IMR-90 (cell line): Measurements from ENCODE around the gene CHST8. TPM values are rescaled to one million over a fixed set of nuclear protein-coding genes. Genes with fewer than 3 reads are reported as not detected.

Experiments
- ATAC-seq: fragments of 200-7000 bp; cut with Tn5 transposase; 2 replicates; pipeline ENCODE4 v1.9.1; 2020; ENCODE audit warnings: low read depth, mild to moderate bottlenecking, moderate library complexity
- BruUV-seq: library from RNA; stranded (reverse); fragments of 400-500 nt; replicated peaks from 2 replicates; lab custom pipeline; 2021; lab: Mats Ljungman, UMichigan
- CTCF ChIA-PET: fragments of 300-600 bp; formaldehyde crosslinking; extraction: SDS; loops from one replicate; lab custom pipeline; 2021; ENCODE audit warnings: antibody characterized with exemption; lab: Yijun Ruan, JAX
- POLR2A ChIA-PET: fragments of 300-600 bp; sonication (Branson Sonifier 250); formaldehyde crosslinking; loops from one replicate; lab custom pipeline; 2022; ENCODE audit warnings: antibody characterized with exemption; ENCODE audit not compliant: unreplicated experiment; lab: Charles Lee
- DNase-seq: peaks from one replicate; pipeline ENCODE4 v3.0.0; 2013
- H2AFZ ChIP-seq: replicated peaks from 2 replicates; pipeline ENCODE3; 2013; ENCODE audit warnings: low read length, mild to moderate bottlenecking; ENCODE audit not compliant: poor library complexity
- H2AK5ac ChIP-seq: 2 replicates; pipeline ENCODE4 v1.6.1; 2013; ENCODE audit warnings: low read depth, low read length, inconsistent platforms
- H2AK9ac ChIP-seq: replicated peaks from 2 replicates; pipeline ENCODE3; 2013; ENCODE audit warnings: mild to moderate bottlenecking, low read depth, low read length, moderate library complexity; ENCODE audit not compliant: poor library complexity
- H2BK120ac ChIP-seq: 2 replicates; pipeline ENCODE4 v1.6.1; 2013; ENCODE audit warnings: low read depth, low read length, inconsistent platforms
- H2BK15ac ChIP-seq: 3 replicates; pipeline ENCODE4 v1.6.1; 2013; ENCODE audit warnings: low read depth, low read length, inconsistent platforms
- H2BK20ac ChIP-seq: 2 replicates; pipeline ENCODE4 v1.6.1; 2013; ENCODE audit warnings: low read depth, mild to moderate bottlenecking, inconsistent platforms, low read length, moderate library complexity
- H2BK5ac ChIP-seq: 2 replicates; pipeline ENCODE4 v1.6.1; 2013; ENCODE audit warnings: mild to moderate bottlenecking, low read depth, low read length, inconsistent platforms; ENCODE audit not compliant: poor library complexity, severe bottlenecking
- H3K14ac ChIP-seq: replicated peaks from 2 replicates; pipeline ENCODE4 v1.6.1; 2013; ENCODE audit warnings: low read depth, low read length, inconsistent platforms
- H3K18ac ChIP-seq: 2 replicates; pipeline ENCODE4 v1.6.1; 2013; ENCODE audit warnings: low read depth, low read length, control low read depth
- H3K23ac ChIP-seq: 2 replicates; pipeline ENCODE4 v1.6.1; 2013; ENCODE audit warnings: low read depth, low read length, inconsistent platforms
- H3K27ac ChIP-seq: 2 replicates; pipeline ENCODE4 v1.5.1; 2013; ENCODE audit warnings: mild to moderate bottlenecking, control low read depth, low read length; ENCODE audit not compliant: insufficient read depth
- H3K27me3 ChIP-seq: 2 replicates; pipeline ENCODE4 v1.6.1; 2013; ENCODE audit warnings: low read length; ENCODE audit not compliant: control insufficient read depth, insufficient read depth
- H3K36me3 ChIP-seq: 2 replicates; pipeline ENCODE4 v1.6.1; 2013; ENCODE audit warnings: low read length, mixed read lengths; ENCODE audit not compliant: control insufficient read depth, insufficient read depth
- H3K4ac ChIP-seq: 2 replicates; pipeline ENCODE4 v1.6.1; 2013; ENCODE audit warnings: low read depth, low read length, inconsistent platforms
- H3K4me1 ChIP-seq: 2 replicates; pipeline ENCODE4 v1.6.1; 2013; ENCODE audit warnings: low read length, mixed read lengths; ENCODE audit not compliant: control insufficient read depth, insufficient read depth
- H3K4me2 ChIP-seq: 2 replicates; pipeline ENCODE4 v1.6.1; 2013; ENCODE audit warnings: low read depth, mild to moderate bottlenecking, control low read depth, low read length, moderate library complexity
- H3K4me3 ChIP-seq: 2 replicates; pipeline ENCODE4 v1.5.1; 2013; ENCODE audit warnings: low read depth, mild to moderate bottlenecking, control low read depth, low read length, moderate library complexity; ENCODE audit not compliant: insufficient read depth
- H3K56ac ChIP-seq: 2 replicates; pipeline ENCODE4 v1.6.1; 2013; ENCODE audit warnings: low read length, inconsistent platforms; ENCODE audit not compliant: insufficient read depth; ENCODE audit errors: extremely low read depth
- H3K79me1 ChIP-seq, 2 experiments: 2 replicates each; pipeline ENCODE4 v1.6.1; 2013; ENCODE audit warnings: low read length in 2 of 2, inconsistent platforms in 1 of 2, low read depth in 1 of 2
- H3K9ac ChIP-seq: 2 replicates; pipeline ENCODE4 v1.6.1; 2013; ENCODE audit warnings: low read depth, low read length, control low read depth
- H3K9me1 ChIP-seq: 2 replicates; pipeline ENCODE4 v1.6.1; 2013; ENCODE audit warnings: low read length, inconsistent platforms; ENCODE audit not compliant: insufficient read depth
- H3K9me3 ChIP-seq: 2 replicates; pipeline ENCODE4 v1.6.1; 2013; ENCODE audit warnings: low read length; ENCODE audit not compliant: control insufficient read depth, insufficient read depth
- H4K20me1 ChIP-seq: 2 replicates; pipeline ENCODE4 v1.6.1; 2013; ENCODE audit warnings: low read length, inconsistent platforms; ENCODE audit not compliant: insufficient read depth
- H4K5ac ChIP-seq: 2 replicates; pipeline ENCODE4 v1.6.1; 2013; ENCODE audit warnings: mild to moderate bottlenecking, low read depth, low read length, control low read depth
- H4K8ac ChIP-seq, 2 experiments: 2 replicates each; pipeline ENCODE4 v1.6.1; 2013; ENCODE audit warnings: low read depth in 2 of 2, low read length in 2 of 2, control low read depth in 1 of 2, inconsistent platforms in 1 of 2
- H4K91ac ChIP-seq: 2 replicates; pipeline ENCODE4 v1.6.1; 2013; ENCODE audit warnings: low read depth, low read length, inconsistent platforms; ENCODE audit not compliant: insufficient read depth
- MAFK ChIP-seq: IDR thresholded peaks from 2 replicates; pipeline ENCODE4 v1.6.1; 2012; ENCODE audit warnings: low read depth, low read length, improper control_type of control experiment
- POLR2A ChIP-seq: IDR thresholded peaks from 2 replicates; pipeline ENCODE4 v1.6.1; 2012; ENCODE audit warnings: mild to moderate bottlenecking, low read depth, low read length
- WGBS, 2 experiments: methylation state at CpG; one replicate each; pipeline versions ENCODE4 v1.1.5 to v1.1.7; 2013; ENCODE audit warnings: missing lambda C conversion rate in 2 of 2; ENCODE audit not compliant: insufficient read length in 1 of 2; ENCODE audit errors: extremely low coverage in 2 of 2; 5-methylcytosine and 5-hydroxymethylcytosine counted together
- dilution Hi-C: fragments of 300-500 bp; cut with HindIII; formaldehyde crosslinking; loops from one replicate; pipeline ENCODE4 v1.14.3; 2018; ENCODE audit warnings: low sequenced_read_pairs; ENCODE audit not compliant: unreplicated experiment
- in situ Hi-C: fragments of 300-500 bp; cut with MboI; formaldehyde crosslinking; loops from 3 replicates; pipeline ENCODE4 v1.14.3; 2019; ENCODE audit warnings: low sequenced_read_pairs, inconsistent platforms, mixed read lengths
- intact Hi-C: fragments of 100-400 bp; cut with micrococcal nuclease; formaldehyde crosslinking; loops from 2 replicates; pipeline ENCODE4 v1.10.0; 2022
- polyA plus RNA-seq, 3 experiments: library from polyadenylated mRNA; depleted of rRNA; stranded (reverse); fragments of >200 nt; gene quantifications; 2 replicates each; pipeline ENCODE4 v1.2.3, GENCODE V29; 2012; ENCODE audit warnings: low replicate concordance in 1 of 3
- total RNA-seq: library from RNA; depleted of rRNA; stranded (reverse); fragments of >200 nt; gene quantifications from 2 replicates; pipeline ENCODE4 v1.2.3, GENCODE V29; 2012
- TF ChIP-seq, protein P1 (sequence below): conservative IDR thresholded peaks from 2 replicates; pipeline ENCODE4 v1.5.1; 2012; ENCODE audit warnings: mild to moderate bottlenecking, low read depth, low read length, improper control_type of control experiment

CHST8 gene
- total and polyA plus RNA-seq, 2 of the 4 experiments (the other 2 are of a cell fraction), result not detected

DNA sequence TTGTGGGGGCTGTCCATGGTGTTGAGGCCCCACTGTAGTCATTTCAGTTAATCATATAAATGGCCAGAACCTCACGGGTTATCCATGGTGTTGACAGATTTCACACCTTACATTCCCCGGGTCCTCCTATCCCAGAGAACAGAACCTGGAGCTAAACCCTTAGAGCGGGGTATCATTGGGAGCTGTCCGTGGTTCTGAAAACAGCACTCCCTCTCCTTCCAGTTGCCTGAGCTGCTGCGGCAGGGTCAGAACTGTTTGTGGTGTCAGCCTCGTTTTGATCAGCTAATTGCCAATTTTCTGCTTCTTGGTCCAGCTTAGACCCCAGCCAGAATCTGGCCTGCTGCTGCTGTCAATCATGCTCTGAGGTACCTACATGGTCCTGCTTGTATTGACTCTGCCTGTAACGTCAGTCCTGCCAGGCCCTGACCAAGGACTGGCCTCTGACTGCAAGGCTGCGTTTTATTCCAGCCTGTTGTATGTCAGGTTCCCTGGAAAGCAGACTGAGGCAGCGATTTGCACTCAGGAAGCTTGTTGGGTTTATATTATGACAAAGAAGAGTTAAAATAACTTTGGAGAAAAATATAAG, 119.2 kb downstream of the CHST8 start:
- dilution Hi-C loops (no loop called here), intact Hi-C loops (no loop called here), in situ Hi-C loops (no loop called here)
- Histone ChIP-seq H3K9me1 (no peaks in the 10 kb centered on the region), H3K4me1 (no peaks in the 10 kb centered on the region), H3K56ac (no peak overlapping the region), H3K9me3 (no peaks in the 10 kb centered on the region), H3K4ac (no peak overlapping the region), H3K4me3 (no peak overlapping the region), H4K5ac (no peak overlapping the region), H2BK15ac (no peak overlapping the region), H2AK5ac (no peak overlapping the region), H3K9ac (no peak overlapping the region), H2BK120ac (no peak overlapping the region), H4K91ac (no peak overlapping the region), H2AFZ (no peak overlapping the region), H3K18ac (no peak overlapping the region), H3K27me3 (no peaks in the 10 kb centered on the region), H4K8ac (no peak overlapping the region), H2AK9ac (no peak overlapping the region), H3K36me3 (no peaks in the 10 kb centered on the region), H2BK5ac (no peak overlapping the region), H3K14ac (no peak overlapping the region), H3K27ac (no peak overlapping the region), H3K79me1 (no peaks in the 10 kb centered on the region), H3K23ac (no peak overlapping the region), H2BK20ac (no peak overlapping the region), H3K4me2 (no peak overlapping the region), H4K20me1 (no peaks in the 10 kb centered on the region)
- ChIA-PET POLR2A (no interaction called here), CTCF (no interaction called here)
- no TSS peak for BruUV-seq
- DNase-seq (peak; percentile 38), ATAC-seq (peak; percentile 67; the same call in 1 of the 2 replicates)
- WGBS, 2 experiments, result 41% methylated on average over 3 of the region's 9 CpGs; no CpG with 5 or more reads in 1 of the 2 experiments
- TF ChIP-seq POLR2A (no peak), MAFK (no peak)
- TF ChIP-seq, protein P1, sequence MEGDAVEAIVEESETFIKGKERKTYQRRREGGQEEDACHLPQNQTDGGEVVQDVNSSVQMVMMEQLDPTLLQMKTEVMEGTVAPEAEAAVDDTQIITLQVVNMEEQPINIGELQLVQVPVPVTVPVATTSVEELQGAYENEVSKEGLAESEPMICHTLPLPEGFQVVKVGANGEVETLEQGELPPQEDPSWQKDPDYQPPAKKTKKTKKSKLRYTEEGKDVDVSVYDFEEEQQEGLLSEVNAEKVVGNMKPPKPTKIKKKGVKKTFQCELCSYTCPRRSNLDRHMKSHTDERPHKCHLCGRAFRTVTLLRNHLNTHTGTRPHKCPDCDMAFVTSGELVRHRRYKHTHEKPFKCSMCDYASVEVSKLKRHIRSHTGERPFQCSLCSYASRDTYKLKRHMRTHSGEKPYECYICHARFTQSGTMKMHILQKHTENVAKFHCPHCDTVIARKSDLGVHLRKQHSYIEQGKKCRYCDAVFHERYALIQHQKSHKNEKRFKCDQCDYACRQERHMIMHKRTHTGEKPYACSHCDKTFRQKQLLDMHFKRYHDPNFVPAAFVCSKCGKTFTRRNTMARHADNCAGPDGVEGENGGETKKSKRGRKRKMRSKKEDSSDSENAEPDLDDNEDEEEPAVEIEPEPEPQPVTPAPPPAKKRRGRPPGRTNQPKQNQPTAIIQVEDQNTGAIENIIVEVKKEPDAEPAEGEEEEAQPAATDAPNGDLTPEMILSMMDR, result no peak
